Loucy (cell line): ENCODE results near the gene CUL9.

Experiments
- H2AFZ ChIP-seq: fragments of 200-600 bp; sonication (generic); 2 replicates; pipeline ENCODE4 v1.6.0; 2016; ENCODE audit warnings: antibody characterized with exemption, mild to moderate bottlenecking, low read length, moderate library complexity
- H3F3A ChIP-seq: fragments of 200-600 bp; 2 replicates; pipeline ENCODE4 v1.6.0; 2016; ENCODE audit warnings: antibody characterized with exemption, low read depth, mild to moderate bottlenecking
- H3K27me3 ChIP-seq: fragments of 200-600 bp; sonication (generic); 2 replicates; pipeline ENCODE4 v1.6.1; 2014; ENCODE audit warnings: low read length, mild to moderate bottlenecking; ENCODE audit not compliant: insufficient read depth, poor library complexity, severe bottlenecking
- H3K36me3 ChIP-seq: fragments of 200-600 bp; sonication (generic); 2 replicates; pipeline ENCODE4 v1.6.1; 2016; ENCODE audit warnings: low read length; ENCODE audit not compliant: insufficient read depth
- H3K4me1 ChIP-seq: fragments of 200-600 bp; sonication (generic); 2 replicates; pipeline ENCODE4 v1.5.1; 2014; ENCODE audit warnings: low read length, mild to moderate bottlenecking; ENCODE audit not compliant: insufficient read depth, poor library complexity, severe bottlenecking
- H3K4me2 ChIP-seq: fragments of 200-600 bp; sonication (generic); 2 replicates; pipeline ENCODE4 v1.6.0; 2014; ENCODE audit warnings: antibody characterized with exemption, low read length, low read depth, mild to moderate bottlenecking; ENCODE audit not compliant: poor library complexity, severe bottlenecking
- H3K4me3 ChIP-seq: fragments of 200-600 bp; sonication (generic); 2 replicates; pipeline ENCODE4 v1.5.1; 2014; ENCODE audit warnings: low read length, mild to moderate bottlenecking, mixed read lengths; ENCODE audit not compliant: poor library complexity, severe bottlenecking
- H3K79me2 ChIP-seq: fragments of 200-600 bp; sonication (generic); 2 replicates; pipeline ENCODE4 v1.6.1; 2014; ENCODE audit warnings: low read length; ENCODE audit not compliant: insufficient read depth
- H3K9ac ChIP-seq: fragments of 200-600 bp; sonication (generic); 2 replicates; pipeline ENCODE4 v1.6.0; 2014; ENCODE audit warnings: mild to moderate bottlenecking, low read depth, low read length, moderate library complexity; ENCODE audit not compliant: poor library complexity, severe bottlenecking
- H3K9me2 ChIP-seq: fragments of 200-600 bp; sonication (generic); replicated peaks from 2 replicates; pipeline ENCODE4 v1.6.1; 2016; ENCODE audit warnings: low read depth, low read length, mixed read lengths
- H3K9me3 ChIP-seq: fragments of 200-600 bp; sonication (generic); 2 replicates; pipeline ENCODE4 v1.6.1; 2014; ENCODE audit warnings: mild to moderate bottlenecking, antibody characterized with exemption, low read length, low read depth; ENCODE audit not compliant: insufficient read depth
- H4K20me1 ChIP-seq: fragments of 200-600 bp; sonication (generic); 2 replicates; pipeline ENCODE4 v1.6.0; 2014; ENCODE audit warnings: antibody characterized with exemption, low read length, mild to moderate bottlenecking; ENCODE audit not compliant: insufficient read depth, poor library complexity, severe bottlenecking
- EZH2phosphoT487 ChIP-seq: fragments of 200-600 bp; IDR thresholded peaks from 2 replicates; pipeline ENCODE4 v1.6.1; 2018; ENCODE audit warnings: antibody characterized with exemption, mild to moderate bottlenecking, moderate library complexity, borderline replicate concordance
- TF ChIP-seq, protein P1 (sequence below): fragments of 200-600 bp; sonication (generic); conservative IDR thresholded peaks from 2 replicates; pipeline ENCODE4 v1.5.1; 2014; ENCODE audit warnings: mild to moderate bottlenecking, antibody characterized with exemption, low read length

Gene CUL9

DNA sequence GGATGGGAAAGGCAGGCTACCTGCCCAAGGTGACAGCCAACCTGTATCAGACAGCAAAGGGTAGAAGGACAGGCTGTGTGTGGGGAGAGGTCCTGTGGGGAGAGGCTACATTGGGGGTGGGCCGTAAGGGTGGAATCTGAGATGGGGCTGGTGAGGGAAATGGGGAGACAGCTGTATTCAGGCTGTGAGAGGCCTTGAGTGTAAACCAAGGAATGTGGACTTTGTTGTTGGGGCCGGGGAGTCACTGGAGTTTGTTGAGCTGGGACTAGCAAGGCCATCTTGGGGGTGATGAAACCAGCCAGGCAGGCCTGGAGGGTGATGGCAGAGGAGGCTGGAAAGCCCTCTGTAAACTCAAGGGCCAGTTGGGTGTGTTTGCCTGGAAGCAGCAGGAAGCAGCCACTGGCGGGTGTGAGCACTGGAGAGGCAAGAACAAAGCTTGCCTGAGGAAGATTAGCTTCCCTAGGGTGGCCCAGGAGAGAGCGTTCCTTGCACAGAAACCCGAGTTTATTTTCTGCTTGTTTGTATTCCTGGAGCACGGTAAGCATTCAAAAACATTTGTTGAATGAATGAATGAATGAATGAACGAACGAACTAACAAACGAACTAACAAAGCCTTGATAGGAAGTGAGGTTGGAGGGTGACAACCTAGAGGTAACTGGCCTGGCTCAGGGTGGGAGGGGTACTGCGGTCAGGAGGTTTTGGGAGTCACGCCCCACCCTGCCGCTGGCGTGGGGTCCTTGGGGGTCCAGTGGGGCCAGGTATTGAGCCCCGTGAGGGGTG lies 80.2 kb downstream of the CUL9 start:
- Histone ChIP-seq H3K9ac (no peak overlapping the region), H3K79me2 (no peaks in the 10 kb centered on the region), H2AFZ (no peak overlapping the region), H3F3A (no peaks in the 10 kb centered on the region), H3K4me2 (no peak overlapping the region), H3K36me3 (no peaks in the 10 kb centered on the region), H3K27me3 (no peaks in the 10 kb centered on the region), H3K4me1 (no peaks in the 10 kb centered on the region), H4K20me1 (no peaks in the 10 kb centered on the region), H3K4me3 (no peak overlapping the region), H3K9me2 (no peaks in the 10 kb centered on the region), H3K9me3 (no peaks in the 10 kb centered on the region)
- no peak for TF ChIP-seq EZH2phosphoT487
- TF ChIP-seq, protein P1, sequence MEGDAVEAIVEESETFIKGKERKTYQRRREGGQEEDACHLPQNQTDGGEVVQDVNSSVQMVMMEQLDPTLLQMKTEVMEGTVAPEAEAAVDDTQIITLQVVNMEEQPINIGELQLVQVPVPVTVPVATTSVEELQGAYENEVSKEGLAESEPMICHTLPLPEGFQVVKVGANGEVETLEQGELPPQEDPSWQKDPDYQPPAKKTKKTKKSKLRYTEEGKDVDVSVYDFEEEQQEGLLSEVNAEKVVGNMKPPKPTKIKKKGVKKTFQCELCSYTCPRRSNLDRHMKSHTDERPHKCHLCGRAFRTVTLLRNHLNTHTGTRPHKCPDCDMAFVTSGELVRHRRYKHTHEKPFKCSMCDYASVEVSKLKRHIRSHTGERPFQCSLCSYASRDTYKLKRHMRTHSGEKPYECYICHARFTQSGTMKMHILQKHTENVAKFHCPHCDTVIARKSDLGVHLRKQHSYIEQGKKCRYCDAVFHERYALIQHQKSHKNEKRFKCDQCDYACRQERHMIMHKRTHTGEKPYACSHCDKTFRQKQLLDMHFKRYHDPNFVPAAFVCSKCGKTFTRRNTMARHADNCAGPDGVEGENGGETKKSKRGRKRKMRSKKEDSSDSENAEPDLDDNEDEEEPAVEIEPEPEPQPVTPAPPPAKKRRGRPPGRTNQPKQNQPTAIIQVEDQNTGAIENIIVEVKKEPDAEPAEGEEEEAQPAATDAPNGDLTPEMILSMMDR = no peak

DNA sequence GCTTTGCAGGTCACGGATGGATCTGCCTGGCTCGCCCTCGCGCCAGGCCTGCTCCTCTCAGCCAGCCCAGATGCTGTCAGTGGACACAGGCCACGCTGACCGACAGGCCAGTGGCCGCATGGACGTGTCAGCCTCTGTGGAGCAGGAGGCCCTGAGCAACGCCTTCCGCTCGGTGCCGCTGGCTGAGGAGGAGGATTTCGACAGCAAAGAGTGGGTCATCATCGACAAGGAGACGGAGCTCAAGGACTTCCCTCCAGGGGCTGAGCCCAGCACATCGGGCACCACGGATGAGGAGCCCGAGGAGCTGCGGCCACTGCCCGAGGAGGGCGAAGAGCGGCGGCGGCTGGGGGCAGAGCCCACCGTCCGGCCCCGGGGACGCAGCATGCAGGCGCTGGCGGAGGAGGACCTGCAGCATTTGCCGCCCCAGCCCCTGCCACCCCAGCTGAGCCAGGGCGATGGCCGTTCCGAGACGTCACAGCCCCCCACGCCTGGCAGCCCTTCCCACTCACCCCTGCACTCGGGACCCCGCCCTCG lies 80.9 kb downstream of the CUL9 start:
- Histone ChIP-seq H3K27me3 (no peaks in the 10 kb centered on the region), H3K4me1 (no peaks in the 10 kb centered on the region), H4K20me1 (no peaks in the 10 kb centered on the region), H3K4me3 (no peak overlapping the region), H3K9me3 (no peaks in the 10 kb centered on the region), H3F3A (no peaks in the 10 kb centered on the region), H2AFZ (no peak overlapping the region), H3K4me2 (no peak overlapping the region), H3K79me2 (no peaks in the 10 kb centered on the region), H3K9me2 (no peaks in the 10 kb centered on the region), H3K36me3 (no peaks in the 10 kb centered on the region), H3K9ac (no peak overlapping the region)
- TF ChIP-seq EZH2phosphoT487 = no peak
- TF ChIP-seq, protein P1 = no peak

DNA sequence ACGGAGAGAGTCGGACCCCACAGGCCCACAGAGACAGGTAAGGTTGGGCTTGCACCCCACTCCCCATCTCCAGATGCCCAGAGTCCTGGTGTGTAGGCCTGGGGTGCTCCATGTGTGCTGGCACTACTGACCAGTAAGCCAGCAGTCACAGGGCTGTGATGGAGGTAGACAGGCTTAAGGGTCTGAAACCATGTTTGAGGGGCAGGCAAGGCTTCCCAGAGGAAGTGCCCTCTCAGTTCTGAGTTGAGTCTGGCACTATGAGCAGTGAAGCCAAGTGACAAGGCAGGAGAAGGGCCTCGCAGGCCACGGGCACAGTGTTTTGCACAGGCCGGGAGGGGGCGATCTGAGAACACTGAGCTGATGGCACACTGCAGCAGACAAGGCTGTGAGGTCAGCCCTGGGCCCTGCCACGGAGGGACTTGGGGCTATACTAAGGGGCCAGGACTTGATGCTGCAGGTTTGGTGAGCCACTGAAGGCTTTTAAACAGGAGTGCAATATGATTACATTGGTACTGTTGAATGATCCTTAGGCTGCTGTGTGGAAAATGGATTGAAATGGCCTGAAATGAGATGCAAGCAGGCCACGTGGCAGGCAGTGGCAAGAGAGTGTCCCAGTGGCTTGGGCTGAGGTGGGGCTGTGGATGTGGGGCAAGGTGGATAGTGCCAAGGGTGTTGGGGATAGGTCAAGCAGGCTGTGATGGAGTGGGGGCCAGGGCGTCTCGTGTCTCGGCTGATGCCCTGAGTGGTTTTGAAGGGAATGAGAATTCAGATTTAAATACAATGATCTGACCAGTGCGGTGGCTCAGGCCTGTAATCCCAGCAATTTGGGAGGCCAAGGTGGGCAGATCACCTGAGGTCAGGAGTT lies 81.5 kb downstream of the CUL9 start:
- no peaks in the 10 kb centered on the region for H3K4me1 ChIP-seq

More for the DNA sequence above, 81.5 kb downstream of the CUL9 start:
- Histone ChIP-seq H4K20me1 (no peaks in the 10 kb centered on the region), H2AFZ (no peak overlapping the region), H3K9me3 (no peaks in the 10 kb centered on the region), H3K9ac (no peak overlapping the region), H3K4me3 (no peak overlapping the region), H3K9me2 (no peaks in the 10 kb centered on the region), H3K36me3 (no peaks in the 10 kb centered on the region), H3K79me2 (no peaks in the 10 kb centered on the region), H3K27me3 (no peaks in the 10 kb centered on the region), H3F3A (no peaks in the 10 kb centered on the region), H3K4me2 (no peak overlapping the region)
- TF ChIP-seq EZH2phosphoT487 = no peak
- TF ChIP-seq, protein P1 = peak; percentile 90
